Testis (tissue), 3 donors: ENCODE measurements around the gene MAP3K20. TPM values are rescaled to one million over a fixed set of nuclear protein-coding genes. Genes with fewer than 3 reads are reported as not detected.

Source experiments
- DNase-seq: peaks from one replicate; pipeline ENCODE4 v3.0.0-alpha.2; 2019
- H3K27ac ChIP-seq, 2 donors: fragments of 200-600 bp; sonication (generic); one replicate each; pipeline ENCODE4 v1.5.1; 2019
- H3K27me3 ChIP-seq: fragments of 200-600 bp; sonication (generic); one replicate; pipeline ENCODE4 v1.5.1; 2019
- H3K36me3 ChIP-seq: fragments of 200-600 bp; sonication (generic); one replicate; pipeline ENCODE4 v1.5.1; 2017; ENCODE audit warnings: low read depth; ENCODE audit errors: missing control alignments
- H3K4me1 ChIP-seq: fragments of 200-600 bp; sonication (generic); one replicate; pipeline ENCODE4 v1.5.1; 2019
- H3K4me3 ChIP-seq, 2 donors: fragments of 200-600 bp; sonication (generic); one replicate each; pipeline ENCODE4 v1.5.1; 2017 to 2019
- H3K9me3 ChIP-seq: fragments of 200-600 bp; sonication (generic); one replicate; pipeline ENCODE4 v1.5.1; 2017
- POLR2A ChIP-seq: fragments of 450-650 bp; IDR thresholded peaks from one replicate; pipeline ENCODE4 v1.6.1; 2017; ENCODE audit warnings: antibody characterized with exemption, mild to moderate bottlenecking, moderate library complexity
- WGBS, 2 donors: methylation state at CpG; one replicate each; pipeline ENCODE4 v1.1.5; 2018; 5-methylcytosine and 5-hydroxymethylcytosine counted together
- intact Hi-C: fragments of 100-400 bp; cut with DNase I; formaldehyde crosslinking; loops from one replicate; pipeline ENCODE4 v1.15.1; 2023; ENCODE audit warnings: low total_unique reads
- polyA plus RNA-seq: library from polyadenylated mRNA; stranded (reverse); fragments of 350-450 nt; fragmentation: Illumina TruSeq; extraction: RNeasy Lipid Tissue Mini Kit (QIAGEN cat#74804); gene quantifications from one replicate; pipeline ENCODE4 v1.2.3, GENCODE V29; 2014; ENCODE audit warnings: low read depth, low replicate concordance; ENCODE audit not compliant: insufficient read depth
- total RNA-seq, 2 donors: library from RNA; depleted of rRNA; stranded (reverse); fragments of >200 nt; gene quantifications; one replicate each; pipeline ENCODE4 v1.2.3, GENCODE V29; 2016
- TF ChIP-seq, protein P1 (sequence below), 3 experiments: fragments of 450-650 bp in 2 of 3; fragments of 200-600 bp in 1 of 3; sonication (generic) in 1 of 3; IDR thresholded peaks; one replicate each; pipeline ENCODE4 v1.5.1; 2016 to 2019; ENCODE audit warnings: antibody characterized with exemption in 3 of 3, mild to moderate bottlenecking in 2 of 3, moderate library complexity in 1 of 3

MAP3K20 gene
- total and polyA plus RNA-seq, 3 donors from 2014 or later: 20.7 to 30.8 (median 25.3) TPM

DNA sequence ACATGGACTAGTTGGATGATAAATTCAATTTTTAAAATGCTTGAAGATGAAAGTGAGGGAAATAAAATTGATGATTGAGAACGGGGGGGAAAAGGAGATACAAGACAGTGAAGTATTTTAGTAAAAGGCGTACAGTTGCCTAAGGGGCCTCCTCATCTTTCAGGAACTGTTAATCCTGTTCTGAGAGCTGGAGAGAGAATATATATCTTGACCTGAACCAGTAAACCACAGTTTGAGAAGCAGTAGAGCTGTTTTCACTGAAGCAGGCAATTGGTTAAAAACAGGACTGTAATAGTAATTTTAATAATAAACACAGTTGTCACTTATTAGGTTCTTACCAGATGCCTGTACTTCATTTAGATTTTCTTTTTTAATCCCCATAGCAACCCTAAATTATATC lies 137.5 kb downstream of the MAP3K20 start:
- no peak for TF ChIP-seq POLR2A
- TF ChIP-seq, protein P1, sequence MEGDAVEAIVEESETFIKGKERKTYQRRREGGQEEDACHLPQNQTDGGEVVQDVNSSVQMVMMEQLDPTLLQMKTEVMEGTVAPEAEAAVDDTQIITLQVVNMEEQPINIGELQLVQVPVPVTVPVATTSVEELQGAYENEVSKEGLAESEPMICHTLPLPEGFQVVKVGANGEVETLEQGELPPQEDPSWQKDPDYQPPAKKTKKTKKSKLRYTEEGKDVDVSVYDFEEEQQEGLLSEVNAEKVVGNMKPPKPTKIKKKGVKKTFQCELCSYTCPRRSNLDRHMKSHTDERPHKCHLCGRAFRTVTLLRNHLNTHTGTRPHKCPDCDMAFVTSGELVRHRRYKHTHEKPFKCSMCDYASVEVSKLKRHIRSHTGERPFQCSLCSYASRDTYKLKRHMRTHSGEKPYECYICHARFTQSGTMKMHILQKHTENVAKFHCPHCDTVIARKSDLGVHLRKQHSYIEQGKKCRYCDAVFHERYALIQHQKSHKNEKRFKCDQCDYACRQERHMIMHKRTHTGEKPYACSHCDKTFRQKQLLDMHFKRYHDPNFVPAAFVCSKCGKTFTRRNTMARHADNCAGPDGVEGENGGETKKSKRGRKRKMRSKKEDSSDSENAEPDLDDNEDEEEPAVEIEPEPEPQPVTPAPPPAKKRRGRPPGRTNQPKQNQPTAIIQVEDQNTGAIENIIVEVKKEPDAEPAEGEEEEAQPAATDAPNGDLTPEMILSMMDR (IDR thresholded peaks at IDR 0.05): no peak
- no peak overlapping the region for H3K27ac ChIP-seq
- no peaks in the 10 kb centered on the region for H3K27me3 ChIP-seq
- H3K4me3 ChIP-seq: no peak overlapping the region
- peaks cover 14% of the 10 kb centered on the region for H3K4me1 ChIP-seq
- no peaks in the 10 kb centered on the region for H3K36me3 ChIP-seq
- intact Hi-C loops: no loop called here
- H3K9me3 ChIP-seq: no peaks in the 10 kb centered on the region
- no peak for DNase-seq
- 88 to 91% methylated on average over 2 of the region's 2 CpGs for WGBS, 2 donors

- intact Hi-C loops: no loop called here
- H3K27ac ChIP-seq: no peak overlapping the region
- peaks cover 24% of the 10 kb centered on the region for H3K4me1 ChIP-seq
- TF ChIP-seq POLR2A: no peak
- TF ChIP-seq, protein P1 (IDR thresholded peaks at IDR 0.05): no peak
- H3K9me3 ChIP-seq: no peaks in the 10 kb centered on the region
- no peak for DNase-seq
- no peak overlapping the region for H3K4me3 ChIP-seq
- no peaks in the 10 kb centered on the region for H3K27me3 ChIP-seq
- H3K36me3 ChIP-seq: no peaks in the 10 kb centered on the region
- 62 to 82% methylated on average over 5 of the region's 5 CpGs for WGBS, 2 donors
Measured at GRCh38 chr2:173214213-173214612, 138.6 kb downstream of the MAP3K20 start.

GRCh38 chr2:173215316-173215715 lies 139.7 kb downstream of the MAP3K20 start:
- Histone ChIP-seq H3K27me3 (no peaks in the 10 kb centered on the region), H3K36me3 (no peaks in the 10 kb centered on the region), H3K27ac (no peak overlapping the region), H3K4me3 (no peak overlapping the region), H3K9me3 (no peaks in the 10 kb centered on the region), H3K4me1 (peaks cover 24% of the 10 kb centered on the region)
- intact Hi-C loops: no loop called here
- TF ChIP-seq, protein P1 (IDR thresholded peaks at IDR 0.05): no peak
- TF ChIP-seq POLR2A: no peak
- DNase-seq: no peak
- 92 to 95% methylated on average over 4 of the region's 4 CpGs for WGBS, 2 donors

- H3K36me3 ChIP-seq: no peaks in the 10 kb centered on the region
- intact Hi-C loops: no loop called here
- 78 to 95% methylated on average over 1 of the region's 1 CpG for WGBS, 2 donors
- no peak overlapping the region for H3K4me3 ChIP-seq
- no peak overlapping the region for H3K27ac ChIP-seq
- H3K27me3 ChIP-seq: no peaks in the 10 kb centered on the region
- H3K9me3 ChIP-seq: no peaks in the 10 kb centered on the region
- DNase-seq: no peak
- H3K4me1 ChIP-seq: peaks cover 18% of the 10 kb centered on the region
- TF ChIP-seq, protein P1 (IDR thresholded peaks at IDR 0.05): no peak
- TF ChIP-seq POLR2A: no peak
Measured at GRCh38 chr2:173216051-173216450, 140.4 kb downstream of the MAP3K20 start.

DNA sequence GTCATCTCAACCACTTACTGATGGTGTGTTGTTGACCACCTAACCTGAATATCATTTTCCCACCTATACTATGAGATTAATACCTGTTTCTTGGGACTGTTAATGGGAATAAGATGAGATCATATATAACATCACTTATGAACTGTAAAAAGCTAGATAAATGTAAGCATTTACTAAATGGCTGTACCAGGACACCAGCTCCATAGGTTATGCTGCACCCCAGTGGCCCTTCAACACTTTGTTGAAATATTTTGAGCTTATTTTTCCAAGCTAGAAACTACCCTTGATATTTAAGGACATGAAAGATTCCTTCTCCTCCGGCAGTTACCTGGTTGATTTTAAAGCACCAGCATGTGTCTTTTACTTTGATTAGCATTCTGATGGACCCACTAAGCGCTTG lies 141.0 kb downstream of the MAP3K20 start:
- Histone ChIP-seq H3K4me3 (no peak overlapping the region), H3K9me3 (no peaks in the 10 kb centered on the region), H3K36me3 (no peaks in the 10 kb centered on the region), H3K27me3 (no peaks in the 10 kb centered on the region), H3K27ac (no peak overlapping the region), H3K4me1 (peaks cover 18% of the 10 kb centered on the region)
- no peak for DNase-seq
- 63 to 79% methylated on average over 2 of the region's 2 CpGs for WGBS, 2 donors
- intact Hi-C loops: no loop called here
- TF ChIP-seq, protein P1 (IDR thresholded peaks at IDR 0.05): no peak
- no peak for TF ChIP-seq POLR2A
